Uterus (tissue), 4 donors: Measurements from ENCODE around the gene DHRS4L2. TPM values are rescaled to one million over a fixed set of nuclear protein-coding genes. Genes with fewer than 3 reads are reported as not detected.
"Not testable (repeated sequence)": the region's sequence is repeated elsewhere in the genome, so short reads cannot be mapped to it uniquely, and the experiment has no call there.

ENCODE experiments used
- DNase-seq, 2 donors: peaks; one replicate each; pipeline ENCODE4 v3.0.0-alpha.2; 2019 to 2020
- H3K27ac ChIP-seq, 2 donors: fragments of 200-600 bp; sonication (generic); 1 replicate in 1 of 2; 2 replicates in 1 of 2; pipeline ENCODE4 v1.5.1; 2016 to 2018
- H3K27me3 ChIP-seq, 2 donors: fragments of 200-600 bp; sonication (generic); one replicate each; pipeline ENCODE4 v1.5.1; 2018 to 2019; ENCODE audit warnings: control low read depth in 1 of 2
- H3K36me3 ChIP-seq, 2 donors: fragments of 200-600 bp; sonication (generic); one replicate each; pipeline ENCODE4 v1.5.1; 2019; ENCODE audit warnings: control low read depth in 1 of 2
- H3K4me1 ChIP-seq, 2 donors: fragments of 200-600 bp; sonication (generic); one replicate each; pipeline ENCODE4 v1.5.1; 2018 to 2019; ENCODE audit warnings: control low read depth in 1 of 2
- H3K4me3 ChIP-seq, 2 donors: fragments of 200-600 bp; sonication (generic); 1 replicate in 1 of 2; 2 replicates in 1 of 2; pipeline ENCODE4 v1.5.1; 2018 to 2019; ENCODE audit warnings: mild to moderate bottlenecking in 1 of 2
- H3K9me3 ChIP-seq, 2 donors: fragments of 200-600 bp; sonication (generic); one replicate each; pipeline ENCODE4 v1.5.1; 2019; ENCODE audit warnings: control low read depth in 1 of 2
- CTCF ChIP-seq, 4 experiments: fragments of 200-600 bp in 2 of 4; fragments of 450-650 bp in 2 of 4; sonication (generic) in 2 of 4; IDR thresholded peaks; one replicate each; pipeline ENCODE4 v1.5.1; 2016 to 2019; ENCODE audit warnings: antibody characterized with exemption in 4 of 4, mild to moderate bottlenecking in 2 of 4, moderate library complexity in 1 of 4
- POLR2A ChIP-seq, 2 donors: fragments of 450-650 bp; IDR thresholded peaks; one replicate each; pipeline ENCODE4 v1.6.1; 2016; ENCODE audit warnings: antibody characterized with exemption in 2 of 2, mild to moderate bottlenecking in 1 of 2, moderate library complexity in 1 of 2
- intact Hi-C: fragments of 100-400 bp; cut with DNase I; formaldehyde crosslinking; loops from one replicate; pipeline ENCODE4 v1.15.1; 2023; ENCODE audit warnings: low total_unique reads
- total RNA-seq, 4 donors: library from RNA; depleted of rRNA in 3 of 4; stranded (reverse); fragments of >200 nt in 3 of 4; gene quantifications; one replicate each; pipeline versions ENCODE4 v1.1.0 to v1.2.4, GENCODE V29; 2014 to 2023
- donor health status: DM: yes; HTN: yes; CAD: no.

The DHRS4L2 gene
- total RNA-seq, 4 donors from 2014 or later: 0.88 to 17.2 (median 8.6) TPM

- peaks cover 0 to 9% of the 10 kb centered on the region in 2 donors for H3K4me1 ChIP-seq
- TF ChIP-seq POLR2A (IDR thresholded peaks at IDR 0.05): no peak
- TF ChIP-seq CTCF (IDR thresholded peaks at IDR 0.05): no peak
- DNase-seq: no peak
- no peaks in the 10 kb centered on the region for H3K36me3 ChIP-seq
- no peaks in the 10 kb centered on the region for H3K9me3 ChIP-seq
- intact Hi-C loops: no loop called here
- no peak overlapping the region for H3K27ac ChIP-seq
- H3K27me3 ChIP-seq: no peaks in the 10 kb centered on the region
- H3K4me3 ChIP-seq: no peak overlapping the region
These were observed 38.2 kb upstream of the DHRS4L2 start for GRCh38 chr14:23950411-23951135.

GRCh38 chr14:23951136-23951466 is 37.6 kb upstream of the DHRS4L2 start:
- H3K27ac ChIP-seq, H3K9me3 ChIP-seq, H3K27me3 ChIP-seq, H3K4me1 ChIP-seq, DNase-seq, intact Hi-C loops, H3K36me3 ChIP-seq, H3K4me3 ChIP-seq: not testable (repeated sequence)

DNA sequence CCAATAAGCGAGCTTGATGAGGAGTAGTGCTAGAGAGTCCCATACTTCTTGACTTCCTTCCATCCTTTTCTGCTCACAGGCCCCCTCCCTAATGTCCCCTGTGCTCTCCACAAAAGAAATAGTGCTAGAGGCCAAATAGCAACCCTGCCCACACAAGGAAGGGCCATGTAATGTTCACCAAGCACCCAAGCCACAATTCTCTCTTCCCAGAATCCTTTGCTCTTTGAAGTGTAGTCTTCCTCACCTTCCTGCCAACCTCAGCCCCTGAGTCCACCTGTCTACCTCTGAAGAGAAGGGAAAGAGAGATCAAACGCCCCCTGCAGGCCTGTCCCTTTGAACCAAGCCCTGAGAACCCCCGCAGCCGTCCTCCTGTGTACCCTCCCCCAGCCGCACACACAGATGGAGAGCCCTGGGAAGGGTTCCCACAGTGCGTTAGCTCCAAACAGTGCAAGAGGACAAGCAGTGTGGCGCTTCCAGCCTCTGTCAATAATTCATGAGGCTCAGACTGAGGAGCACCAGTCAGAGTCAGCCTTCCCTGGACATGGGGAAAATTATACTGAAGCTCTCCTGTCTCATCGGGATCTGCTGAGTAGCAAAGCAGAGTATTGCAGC is 37.0 kb upstream of the DHRS4L2 start:
- Histone ChIP-seq H3K4me3 (no peak overlapping the region), H3K36me3 (no peaks in the 10 kb centered on the region), H3K4me1 (peaks cover 0 to 9% of the 10 kb centered on the region in 2 donors), H3K27ac (no peak overlapping the region), H3K9me3 (no peaks in the 10 kb centered on the region), H3K27me3 (no peaks in the 10 kb centered on the region)
- TF ChIP-seq POLR2A (IDR thresholded peaks at IDR 0.05) (no peak), CTCF (IDR thresholded peaks at IDR 0.05) (no peak)
- intact Hi-C loops: no loop called here
- DNase-seq: no peak

- H3K4me1 ChIP-seq, DNase-seq, intact Hi-C loops, H3K36me3 ChIP-seq, H3K27me3 ChIP-seq, H3K9me3 ChIP-seq: not testable (repeated sequence)
- Histone ChIP-seq H3K27ac (peak overlapping the region; percentile 87 to 94), H3K4me3 (peak overlapping the region; percentile 78 to 98)
These were observed 35.6 kb upstream of the DHRS4L2 start for GRCh38 chr14:23953116-23953463.

- H3K36me3 ChIP-seq: no peaks in the 10 kb centered on the region
- H3K4me1 ChIP-seq: peaks cover 0 to 9% of the 10 kb centered on the region in 2 donors
- H3K27me3 ChIP-seq: no peaks in the 10 kb centered on the region
- no peaks in the 10 kb centered on the region for H3K9me3 ChIP-seq
- intact Hi-C loops: no loop called here
- peak in 1 of 2 donors; percentile 50 for TF ChIP-seq POLR2A (IDR thresholded peaks at IDR 0.05)
- peak; percentile 73 to 96 (median 84) for TF ChIP-seq CTCF (IDR thresholded peaks at IDR 0.05)
- DNase-seq: peak; percentile 75 to 77
- H3K27ac ChIP-seq: peak within 1 kb of the TSS; percentile 87 to 94
- peak within 1 kb of the TSS; percentile 78 to 98 for H3K4me3 ChIP-seq
These were observed 35.1 kb upstream of the DHRS4L2 start, which contains the start of gene DHRS4 for GRCh38 chr14:23953464-23954278. DHRS4 (plus strand) TSS chr14:23953770; CDS start chr14:23953789, 19 bp downstream.

GRCh38 chr14:23954279-23954614 is 34.5 kb upstream of the DHRS4L2 start:
- intact Hi-C loops, H3K4me1 ChIP-seq, H3K36me3 ChIP-seq, H3K9me3 ChIP-seq, DNase-seq, H3K27me3 ChIP-seq: not testable (repeated sequence)
- H3K4me3 ChIP-seq: peak overlapping the region; percentile 78 to 98
- peak overlapping the region; percentile 87 to 94 for H3K27ac ChIP-seq

DNA sequence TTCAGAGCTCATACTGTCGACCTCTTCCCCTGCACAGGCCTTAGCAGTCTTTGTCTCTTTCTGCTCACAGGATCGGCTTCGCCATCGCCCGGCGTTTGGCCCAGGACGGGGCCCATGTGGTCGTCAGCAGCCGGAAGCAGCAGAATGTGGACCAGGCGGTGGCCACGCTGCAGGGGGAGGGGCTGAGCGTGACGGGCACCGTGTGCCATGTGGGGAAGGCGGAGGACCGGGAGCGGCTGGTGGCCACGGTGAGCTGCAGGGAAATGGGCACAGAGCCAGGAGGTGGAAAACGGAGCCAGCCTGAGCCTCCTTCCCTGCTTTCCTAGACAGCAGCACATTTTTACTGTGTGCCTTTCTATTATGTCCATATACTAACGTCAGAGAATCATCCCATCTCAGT is 33.8 kb upstream of the DHRS4L2 start:
- intact Hi-C loops, H3K36me3 ChIP-seq, H3K27me3 ChIP-seq, H3K4me3 ChIP-seq, H3K4me1 ChIP-seq, DNase-seq, H3K9me3 ChIP-seq: not testable (repeated sequence)
- H3K27ac ChIP-seq: peak overlapping the region in 1 of 2 donors; percentile 94

GRCh38 chr14:23955811-23956210 is 32.9 kb upstream of the DHRS4L2 start:
- H3K27ac ChIP-seq, H3K27me3 ChIP-seq, intact Hi-C loops, H3K4me1 ChIP-seq, DNase-seq, H3K4me3 ChIP-seq, H3K36me3 ChIP-seq, H3K9me3 ChIP-seq: not testable (repeated sequence)

- intact Hi-C loops: not testable (repeated sequence)
These were observed 30.7 kb upstream of the DHRS4L2 start for GRCh38 chr14:23957913-23958569.

More at GRCh38 chr14:23957913-23958569, 30.7 kb upstream of the DHRS4L2 start:
- H3K27ac ChIP-seq, DNase-seq, H3K27me3 ChIP-seq, H3K36me3 ChIP-seq, H3K9me3 ChIP-seq, H3K4me3 ChIP-seq, H3K4me1 ChIP-seq: not testable (repeated sequence)
